ENCODE measurements around the gene COL23A1.

DNA sequence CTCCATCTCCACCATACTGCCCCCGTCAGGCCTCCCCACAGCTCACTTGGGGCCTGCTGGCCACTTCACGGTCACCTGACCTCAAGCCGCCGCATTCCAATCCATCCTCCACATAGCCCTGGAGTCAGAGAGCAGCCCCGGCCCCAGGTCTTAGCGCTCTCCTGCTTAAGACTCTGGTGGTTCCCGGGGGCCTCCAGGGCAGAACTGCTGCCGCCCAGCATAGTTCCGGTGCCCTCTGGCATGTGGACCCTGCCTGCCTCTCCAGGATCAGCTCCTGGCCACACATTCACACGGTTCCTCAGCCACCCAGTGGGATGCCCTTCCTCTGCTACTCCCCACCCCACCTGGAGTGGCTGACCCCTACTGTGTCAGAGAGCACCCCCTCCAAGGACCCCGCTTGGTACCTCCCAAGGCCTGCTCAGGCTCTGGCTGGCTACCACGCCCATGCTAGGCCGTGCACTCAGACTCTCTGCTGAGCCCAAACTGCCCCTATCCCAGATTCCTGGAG lies 366.3 kb downstream of the COL23A1 start:
- TF ChIP-seq, protein P1, sequence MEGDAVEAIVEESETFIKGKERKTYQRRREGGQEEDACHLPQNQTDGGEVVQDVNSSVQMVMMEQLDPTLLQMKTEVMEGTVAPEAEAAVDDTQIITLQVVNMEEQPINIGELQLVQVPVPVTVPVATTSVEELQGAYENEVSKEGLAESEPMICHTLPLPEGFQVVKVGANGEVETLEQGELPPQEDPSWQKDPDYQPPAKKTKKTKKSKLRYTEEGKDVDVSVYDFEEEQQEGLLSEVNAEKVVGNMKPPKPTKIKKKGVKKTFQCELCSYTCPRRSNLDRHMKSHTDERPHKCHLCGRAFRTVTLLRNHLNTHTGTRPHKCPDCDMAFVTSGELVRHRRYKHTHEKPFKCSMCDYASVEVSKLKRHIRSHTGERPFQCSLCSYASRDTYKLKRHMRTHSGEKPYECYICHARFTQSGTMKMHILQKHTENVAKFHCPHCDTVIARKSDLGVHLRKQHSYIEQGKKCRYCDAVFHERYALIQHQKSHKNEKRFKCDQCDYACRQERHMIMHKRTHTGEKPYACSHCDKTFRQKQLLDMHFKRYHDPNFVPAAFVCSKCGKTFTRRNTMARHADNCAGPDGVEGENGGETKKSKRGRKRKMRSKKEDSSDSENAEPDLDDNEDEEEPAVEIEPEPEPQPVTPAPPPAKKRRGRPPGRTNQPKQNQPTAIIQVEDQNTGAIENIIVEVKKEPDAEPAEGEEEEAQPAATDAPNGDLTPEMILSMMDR (IDR thresholded peaks at IDR 0.05) = no peak
- no peak for TF ChIP-seq POLR2AphosphoS5 (IDR thresholded peaks at IDR 0.05)
- TF ChIP-seq EP300 (IDR thresholded peaks at IDR 0.05) = no peak
- no peak for TF ChIP-seq POLR2A (IDR thresholded peaks at IDR 0.05; ENCODE audit: low read depth)
